Natural killer cell (primary cell): Measurements from ENCODE around the gene MOGAT3. TPM values are rescaled to one million over a fixed set of nuclear protein-coding genes. Genes with fewer than 3 reads are reported as not detected.

ENCODE experiments used
- ATAC-seq, 3 donors: fragments of 150-1000 bp in 2 of 3; fragments of 200-7000 bp in 1 of 3; cut with Tn5 transposase; 1 replicate in 1 of 3; 2 replicates in 2 of 3; pipeline ENCODE4 v1.10.0; 2021; ENCODE audit warnings: mild to moderate bottlenecking in 2 of 3, moderate library complexity in 2 of 3
- DNase-seq, 2 donors: peaks; one replicate each; pipeline versions ENCODE4 v3.0.0 to v3.0.0-alpha.2; 2013 to 2021; ENCODE audit warnings: mixed read lengths in 1 of 2
- H3K27ac ChIP-seq: one replicate; pipeline ENCODE4 v1.5.1; 2013; ENCODE audit warnings: mild to moderate bottlenecking, low read length
- H3K27me3 ChIP-seq: one replicate; pipeline ENCODE4 v1.6.1; 2013; ENCODE audit warnings: low read length; ENCODE audit not compliant: control insufficient read depth, insufficient read depth
- H3K36me3 ChIP-seq: one replicate; pipeline ENCODE4 v1.6.1; 2013; ENCODE audit warnings: low read length; ENCODE audit not compliant: control insufficient read depth, insufficient read depth
- H3K4me1 ChIP-seq: one replicate; pipeline ENCODE4 v1.6.1; 2013; ENCODE audit warnings: low read length; ENCODE audit not compliant: control insufficient read depth, insufficient read depth
- H3K4me3 ChIP-seq: one replicate; pipeline ENCODE4 v1.5.1; 2013; ENCODE audit warnings: low read length
- H3K9me3 ChIP-seq: one replicate; pipeline ENCODE4 v1.6.1; 2013; ENCODE audit warnings: low read length; ENCODE audit not compliant: control insufficient read depth, insufficient read depth
- H3K27ac Mint-ChIP-seq, 2 donors: one replicate each; pipeline ENCODE4 v1.8.0; 2022; ENCODE audit warnings: mild to moderate bottlenecking in 2 of 2, mixed read lengths in 2 of 2, moderate library complexity in 1 of 2
- H3K27me3 Mint-ChIP-seq, 2 donors: one replicate each; pipeline ENCODE4 v1.8.0; 2022; ENCODE audit warnings: low read depth in 2 of 2, mixed read lengths in 2 of 2
- H3K36me3 Mint-ChIP-seq: one replicate; pipeline ENCODE4 v1.8.0; 2022; ENCODE audit warnings: mixed read lengths
- H3K4me1 Mint-ChIP-seq, 2 donors: one replicate each; pipeline ENCODE4 v1.8.0; 2022; ENCODE audit warnings: mixed read lengths in 2 of 2
- H3K4me3 Mint-ChIP-seq: one replicate; pipeline ENCODE4 v1.8.0; 2022; ENCODE audit warnings: mild to moderate bottlenecking, moderate library complexity, mixed read lengths
- H3K9me3 Mint-ChIP-seq, 2 donors: one replicate each; pipeline ENCODE4 v1.8.0; 2022; ENCODE audit warnings: mixed read lengths in 2 of 2
- WGBS: methylation state at CpG from one replicate; pipeline ENCODE4 v1.1.7; 2013; ENCODE audit warnings: missing lambda C conversion rate; ENCODE audit not compliant: insufficient coverage; 5-methylcytosine and 5-hydroxymethylcytosine counted together
- intact Hi-C: fragments of 100-400 bp; cut with micrococcal nuclease; formaldehyde crosslinking; loops from one replicate; pipeline ENCODE4 v1.14.2; 2022
- total RNA-seq, 4 donors: library from RNA; stranded (reverse); fragments of 120-200 nt in 1 of 4; gene quantifications; one replicate each; pipeline versions ENCODE4 v1.2.3 to v1.2.4, GENCODE V29; 2013 to 2022
- TF ChIP-seq, protein P1 (sequence below): fragments of 200-600 bp; IDR thresholded peaks from one replicate; pipeline ENCODE4 v1.8.0; 2022; ENCODE audit warnings: antibody characterized with exemption

The MOGAT3 gene
- total RNA-seq, 3 donors from 2014 or later (not counting 1 experiment from before 2014, with no cell fraction given) = not detected

DNA sequence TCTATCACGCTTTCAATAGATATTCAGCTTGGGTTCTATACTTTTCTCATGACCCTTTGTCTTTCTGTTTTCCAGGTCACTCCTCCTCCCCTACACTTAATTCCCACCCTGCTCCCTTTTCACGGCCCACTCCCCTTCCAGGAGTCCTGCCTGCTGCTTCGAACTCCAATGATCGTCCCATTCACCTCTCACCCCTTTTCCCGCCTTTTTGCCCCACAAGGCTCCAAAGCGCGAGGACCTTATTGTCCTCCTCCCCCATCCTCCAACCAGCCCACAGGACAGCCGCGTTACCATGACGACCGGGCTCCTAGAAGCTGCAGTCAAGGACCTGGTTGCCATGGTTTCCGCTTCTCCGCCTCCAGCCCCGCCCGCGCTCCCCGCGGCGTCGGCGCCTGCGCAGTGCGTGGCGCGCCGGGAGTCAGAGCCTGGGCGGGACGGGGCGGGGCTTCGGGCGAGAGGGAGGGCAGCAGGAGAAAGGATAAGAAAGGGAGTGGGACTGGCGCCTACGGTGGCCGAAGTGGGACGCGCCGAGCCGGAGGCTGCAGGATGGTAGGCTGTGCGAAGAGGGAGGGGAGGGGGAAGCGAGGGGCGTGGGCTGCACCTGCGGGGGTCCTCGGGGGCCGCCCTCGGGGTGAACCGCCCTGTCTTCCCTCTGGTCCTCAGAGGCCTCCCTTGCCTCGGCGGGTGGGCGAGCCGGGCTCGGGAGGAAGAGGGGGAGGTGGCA lies 46.7 kb downstream of the MOGAT3 start, which contains the start of gene AP1S1:
AP1S1 (plus strand) TSS at position 508 of the 724 bp plus-strand sequence; CDS start at position 547, 39 bp downstream.
- H3K27ac Mint-ChIP-seq = peak within 1 kb of the TSS; percentile 26 to 89
- H3K27me3 Mint-ChIP-seq = peaks cover 9 to 10% of the 10 kb centered on the region in 2 donors
- H3K4me3 Mint-ChIP-seq = peak within 1 kb of the TSS; percentile 91
- H3K9me3 ChIP-seq = no peaks in the 10 kb centered on the region
- ATAC-seq (peak; percentile 77 to 95 (median 88)), DNase-seq (peak; percentile 71 to 98)
- no peaks in the 10 kb centered on the region for H3K9me3 Mint-ChIP-seq
- TF ChIP-seq, protein P1, sequence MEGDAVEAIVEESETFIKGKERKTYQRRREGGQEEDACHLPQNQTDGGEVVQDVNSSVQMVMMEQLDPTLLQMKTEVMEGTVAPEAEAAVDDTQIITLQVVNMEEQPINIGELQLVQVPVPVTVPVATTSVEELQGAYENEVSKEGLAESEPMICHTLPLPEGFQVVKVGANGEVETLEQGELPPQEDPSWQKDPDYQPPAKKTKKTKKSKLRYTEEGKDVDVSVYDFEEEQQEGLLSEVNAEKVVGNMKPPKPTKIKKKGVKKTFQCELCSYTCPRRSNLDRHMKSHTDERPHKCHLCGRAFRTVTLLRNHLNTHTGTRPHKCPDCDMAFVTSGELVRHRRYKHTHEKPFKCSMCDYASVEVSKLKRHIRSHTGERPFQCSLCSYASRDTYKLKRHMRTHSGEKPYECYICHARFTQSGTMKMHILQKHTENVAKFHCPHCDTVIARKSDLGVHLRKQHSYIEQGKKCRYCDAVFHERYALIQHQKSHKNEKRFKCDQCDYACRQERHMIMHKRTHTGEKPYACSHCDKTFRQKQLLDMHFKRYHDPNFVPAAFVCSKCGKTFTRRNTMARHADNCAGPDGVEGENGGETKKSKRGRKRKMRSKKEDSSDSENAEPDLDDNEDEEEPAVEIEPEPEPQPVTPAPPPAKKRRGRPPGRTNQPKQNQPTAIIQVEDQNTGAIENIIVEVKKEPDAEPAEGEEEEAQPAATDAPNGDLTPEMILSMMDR = no peak
- H3K4me1 Mint-ChIP-seq = peaks cover 6 to 11% of the 10 kb centered on the region in 2 donors
- intact Hi-C loops = no loop called here
- H3K36me3 ChIP-seq = no peaks in the 10 kb centered on the region
- H3K4me1 ChIP-seq = peaks cover 18% of the 10 kb centered on the region
- H3K27ac ChIP-seq = no peak within 1 kb of the TSS
- 4% methylated on average over 50 of the region's 51 CpGs for WGBS
- H3K27me3 ChIP-seq = no peaks in the 10 kb centered on the region
- peak within 1 kb of the TSS; percentile 55 for H3K4me3 ChIP-seq
- no peaks in the 10 kb centered on the region for H3K36me3 Mint-ChIP-seq

DNA sequence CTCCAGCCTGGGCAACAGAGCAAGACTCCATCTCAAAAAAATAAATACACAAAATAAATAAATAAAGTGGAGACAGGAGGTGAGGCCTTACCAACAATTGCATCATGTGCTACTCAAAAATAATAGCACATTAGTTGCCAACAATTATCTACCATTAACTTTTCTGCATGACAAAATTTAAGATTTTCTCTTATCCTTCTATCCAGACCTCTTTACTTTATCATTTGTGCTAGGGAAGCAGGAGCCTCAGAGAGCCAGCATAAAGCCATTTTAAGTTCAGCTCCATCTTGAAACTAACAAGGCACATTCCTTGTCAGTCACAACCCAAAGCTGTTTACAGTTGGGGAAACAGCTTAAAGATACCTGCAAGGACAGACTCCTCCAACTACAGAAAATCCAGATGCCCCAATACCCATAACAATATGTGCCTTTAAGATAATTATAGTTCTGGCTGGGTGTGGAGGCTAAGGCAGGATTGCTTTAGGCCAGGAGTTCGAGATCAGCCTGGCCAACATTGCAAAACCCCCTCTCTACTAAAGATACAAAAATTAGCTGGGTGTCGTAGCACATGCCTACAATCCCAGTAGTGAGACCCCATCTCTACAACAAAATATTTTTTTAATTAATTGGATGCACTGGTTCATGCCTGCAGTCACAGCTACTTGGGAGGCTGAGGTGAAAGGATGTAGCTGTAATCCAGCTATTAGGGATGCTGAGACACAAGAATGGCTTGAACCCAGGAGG lies 48.8 kb downstream of the MOGAT3 start:
- ATAC-seq = no peak
- H3K36me3 ChIP-seq = no peaks in the 10 kb centered on the region
- H3K27ac ChIP-seq = no peak overlapping the region
- no peak overlapping the region for H3K4me3 Mint-ChIP-seq
- intact Hi-C loops = no loop called here
- H3K36me3 Mint-ChIP-seq = no peaks in the 10 kb centered on the region
- H3K27me3 ChIP-seq = no peaks in the 10 kb centered on the region
- no peak overlapping the region for H3K27ac Mint-ChIP-seq
- no peak overlapping the region for H3K4me3 ChIP-seq
- TF ChIP-seq, protein P1 = no peak
- H3K4me1 Mint-ChIP-seq = peaks cover 6 to 12% of the 10 kb centered on the region in 2 donors
- H3K27me3 Mint-ChIP-seq = peaks cover 11 to 14% of the 10 kb centered on the region in 2 donors
- DNase-seq = no peak
- no peaks in the 10 kb centered on the region for H3K9me3 Mint-ChIP-seq
- WGBS = no CpG with 5 or more reads among the region's 2 CpGs
- H3K4me1 ChIP-seq = peaks cover 23% of the 10 kb centered on the region
- no peaks in the 10 kb centered on the region for H3K9me3 ChIP-seq

Other genes starting within 250 kb of the MOGAT3 start
- 1 to 10 TPM in 2 of 3 donors, not detected in 1; 1.2 to 4.6 TPM for gene MUC12, start 231.5 kb downstream of the MOGAT3 start, total RNA-seq
- gene MUC17, start 181.0 kb downstream of the MOGAT3 start, total RNA-seq = not detected
- 10 to 100 TPM; 53.6 to 75.8 (median 63.9) TPM for gene TRIM56, start 115.6 kb downstream of the MOGAT3 start, total RNA-seq
- 1 to 10 TPM in 2 of 3 donors, under 1 TPM in 1; 0.48 to 5.5 (median 1.1) TPM for gene SERPINE1, start 73.9 kb downstream of the MOGAT3 start, total RNA-seq
- gene AP1S1, start 46.6 kb downstream of the MOGAT3 start, total RNA-seq = 1 to 10 TPM; 4.3 to 7.0 (median 5.0) TPM
- gene VGF, start 35.5 kb downstream of the MOGAT3 start, total RNA-seq = not detected
- not detected for gene NAT16, start 20.7 kb downstream of the MOGAT3 start, total RNA-seq
- gene PLOD3, start 16.5 kb upstream of the MOGAT3 start, total RNA-seq = 10 to 100 TPM; 41.7 to 54.5 (median 45.0) TPM
- 10 to 100 TPM; 53.7 to 63.5 (median 60.9) TPM for gene ZNHIT1, start 17.1 kb upstream of the MOGAT3 start, total RNA-seq
- 10 to 100 TPM; 13.7 to 22.0 (median 19.3) TPM for gene CLDN15, start 36.8 kb upstream of the MOGAT3 start, total RNA-seq
- gene FIS1, start 44.0 kb upstream of the MOGAT3 start, total RNA-seq = 100 to 1,000 TPM in 2 of 3 donors, 10 to 100 TPM in 1; 99.9 to 119 (median 105) TPM
- gene IFT22, start 120.8 kb upstream of the MOGAT3 start, total RNA-seq = 1 to 10 TPM; 2.9 to 3.8 (median 3.7) TPM
- under 1 TPM in 1 of 3 donors, not detected in 2; 0.16 TPM for gene COL26A1, start 161.8 kb upstream of the MOGAT3 start, total RNA-seq